PC-9 (cell line): ENCODE data around the gene DAPK2.

ENCODE experiments used
- CTCF ChIP-seq: fragments of 200-600 bp; sonication (generic); conservative IDR thresholded peaks from 2 replicates; pipeline ENCODE4 v1.6.1; 2017; ENCODE audit warnings: mixed run types, antibody characterized with exemption, mild to moderate bottlenecking, moderate library complexity
- EZH2 ChIP-seq: fragments of 200-600 bp; sonication (generic); IDR thresholded peaks from 2 replicates; pipeline ENCODE4 v1.8.0; 2017; ENCODE audit warnings: antibody characterized with exemption, low read depth

DNA sequence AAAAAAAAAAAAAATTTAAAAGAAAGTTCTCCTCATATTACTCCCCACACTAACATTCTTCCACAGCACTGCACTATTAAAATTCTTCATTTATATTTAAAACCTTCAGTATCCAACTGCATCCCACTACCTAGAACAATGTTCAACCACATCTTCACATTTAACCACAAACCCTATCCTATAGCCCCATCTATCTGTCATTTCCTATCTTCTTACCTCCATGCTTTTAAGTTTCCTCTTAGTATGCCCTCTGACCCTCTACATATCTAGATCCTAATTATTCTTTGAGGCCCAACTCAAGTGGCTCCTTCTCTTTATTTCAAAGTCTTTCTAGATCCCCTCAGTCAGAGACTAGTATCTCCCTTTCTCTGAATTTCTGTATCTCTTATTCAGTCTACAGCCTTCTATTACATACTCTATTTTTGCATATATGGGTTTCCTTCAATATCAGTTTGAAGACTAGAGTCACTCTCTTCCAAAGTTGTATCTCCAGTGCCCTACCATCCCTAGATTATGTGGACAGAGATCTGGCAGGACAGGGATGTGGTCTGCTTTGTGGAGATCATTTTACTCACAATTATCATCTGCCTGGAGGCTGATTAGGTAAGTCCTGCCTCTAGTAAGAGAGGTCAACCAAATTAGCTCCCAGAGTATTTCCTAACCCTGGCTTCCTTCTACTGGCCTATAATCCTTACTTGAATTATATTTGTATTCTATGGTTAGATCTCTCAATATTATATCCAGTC lies 46.0 kb upstream of the DAPK2 start:
- no peak for TF ChIP-seq CTCF
- TF ChIP-seq EZH2: no peak
